Suppressor macrophage treated with lipopolysaccharide for 1 hour (primary cell): Measurements from ENCODE around the gene KCNK13.
"Not testable (repeated sequence)": the region's sequence is repeated elsewhere in the genome, so short reads cannot be mapped to it uniquely, and the experiment has no call there.

Experiments
- DNase-seq, 3 donors: peaks; one replicate each; pipeline ENCODE4 v3.0.0-alpha.2; 2020 to 2022

KCNK13 gene

GRCh38 chr14:90060965-90061684 lies 669 bp upstream of the KCNK13 start:
- peak; percentile 38 to 65 (median 45) for DNase-seq

GRCh38 chr14:90062127-90062794 lies 467 bp downstream of the KCNK13 start:
- DNase-seq: peak in 2 of 3 donors; percentile 27 to 56

GRCh38 chr14:90062822-90063539 lies 1.2 kb downstream of the KCNK13 start:
- DNase-seq: peak; percentile 58 to 76 (median 67)

GRCh38 chr14:90072350-90072749 lies 10.6 kb downstream of the KCNK13 start:
- DNase-seq: no peak

GRCh38 chr14:90079576-90079975 lies 17.8 kb downstream of the KCNK13 start:
- peak; percentile 57 to 69 (median 64) for DNase-seq

GRCh38 chr14:90087433-90087832 lies 25.6 kb downstream of the KCNK13 start:
- peak; percentile 91 to 97 (median 96) for DNase-seq

GRCh38 chr14:90088176-90088575 lies 26.4 kb downstream of the KCNK13 start:
- peak in 2 of 3 donors; percentile 18 to 48 for DNase-seq

GRCh38 chr14:90089486-90089885 lies 27.7 kb downstream of the KCNK13 start:
- not testable (repeated sequence) for DNase-seq

- no peak for DNase-seq
These were observed 29.6 kb downstream of the KCNK13 start for GRCh38 chr14:90091393-90091792.

- DNase-seq: peak; percentile 44 to 73 (median 62)
These were observed 32.3 kb downstream of the KCNK13 start for GRCh38 chr14:90093942-90094595.

- DNase-seq: no peak
These were observed 33.3 kb downstream of the KCNK13 start for GRCh38 chr14:90095096-90095495.

GRCh38 chr14:90096566-90096965 lies 34.8 kb downstream of the KCNK13 start:
- DNase-seq: peak; percentile 16 to 27 (median 24)

GRCh38 chr14:90103808-90104207 lies 42.0 kb downstream of the KCNK13 start:
- no peak for DNase-seq

GRCh38 chr14:90105756-90106155 lies 44.0 kb downstream of the KCNK13 start:
- no peak for DNase-seq

- DNase-seq: peak; percentile 27 to 34 (median 31)
These were observed 46.0 kb downstream of the KCNK13 start for GRCh38 chr14:90107789-90108188.

GRCh38 chr14:90109858-90110257 lies 48.1 kb downstream of the KCNK13 start:
- no peak for DNase-seq

GRCh38 chr14:90111895-90112534 lies 50.2 kb downstream of the KCNK13 start:
- DNase-seq: peak in 1 of 3 donors; percentile 10

GRCh38 chr14:90114554-90114953 lies 52.8 kb downstream of the KCNK13 start:
- DNase-seq: no peak

GRCh38 chr14:90115780-90116179 lies 54.0 kb downstream of the KCNK13 start:
- no peak for DNase-seq

- no peak for DNase-seq
These were observed 54.6 kb downstream of the KCNK13 start for GRCh38 chr14:90116444-90116843.

GRCh38 chr14:90118027-90118426 lies 56.2 kb downstream of the KCNK13 start:
- no peak for DNase-seq

GRCh38 chr14:90126260-90126659 lies 64.5 kb downstream of the KCNK13 start:
- DNase-seq: no peak
